Measurements from ENCODE around the gene DNLZ.

DNLZ gene

DNA sequence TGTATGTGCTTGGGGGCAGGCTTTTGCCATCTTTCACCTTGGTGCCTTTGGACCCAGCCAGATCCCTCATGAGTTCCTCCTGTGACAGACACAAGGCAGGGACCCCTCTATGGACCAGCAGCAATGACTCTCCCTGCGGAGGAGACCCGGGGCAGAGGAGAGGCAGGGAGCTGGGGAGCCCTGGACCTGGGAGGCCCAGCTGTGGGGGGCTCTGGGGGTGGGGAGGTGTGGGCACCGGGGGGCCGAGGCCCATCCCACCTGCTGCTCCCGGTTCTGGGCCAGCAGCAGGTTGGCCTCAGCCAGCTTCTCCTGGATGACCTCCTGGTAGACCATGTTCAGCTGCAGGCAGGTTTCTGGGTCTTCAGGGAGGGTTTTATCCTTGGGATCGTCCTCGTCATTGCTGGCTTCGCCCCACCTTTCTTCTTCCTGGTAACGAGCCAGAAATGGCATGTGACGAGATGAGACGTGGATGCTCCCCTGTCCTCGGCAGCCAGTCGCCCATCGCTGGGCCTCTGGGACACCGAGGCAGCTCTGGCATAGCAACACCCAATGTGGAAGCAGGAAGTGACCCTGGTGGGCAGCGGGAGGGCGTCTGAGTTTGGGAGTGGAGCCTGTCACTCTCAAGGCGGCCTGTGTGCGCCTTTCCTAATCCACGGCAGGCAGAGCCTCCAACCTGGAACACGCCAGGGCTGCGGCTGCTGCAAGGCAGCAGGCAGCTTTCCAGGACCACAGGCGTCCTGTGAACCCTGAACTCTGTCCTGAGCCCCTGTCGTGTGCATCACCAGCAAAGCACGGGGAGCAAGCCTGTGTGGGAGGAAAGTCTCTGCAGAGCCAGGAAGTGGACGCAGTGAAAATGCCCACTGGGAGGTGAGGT lies 32.0 kb upstream of the DNLZ start:
- DNase-seq = no peak

DNA sequence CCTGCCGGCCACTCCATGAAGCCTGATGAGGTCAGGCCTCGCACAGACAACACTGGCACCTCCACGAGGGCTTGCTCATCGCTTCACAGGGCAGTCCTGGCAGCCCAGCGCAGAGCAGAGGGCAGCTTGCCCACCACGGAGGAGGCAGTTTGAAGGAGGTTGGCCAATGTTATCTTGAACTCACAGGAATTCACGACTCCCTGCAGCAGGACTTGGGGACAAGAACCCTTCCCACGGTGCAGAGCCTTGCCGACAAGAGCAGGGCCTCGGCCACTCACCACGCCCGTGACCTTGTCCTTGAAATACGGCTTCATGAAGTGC lies 31.4 kb upstream of the DNLZ start:
- DNase-seq = no peak

DNA sequence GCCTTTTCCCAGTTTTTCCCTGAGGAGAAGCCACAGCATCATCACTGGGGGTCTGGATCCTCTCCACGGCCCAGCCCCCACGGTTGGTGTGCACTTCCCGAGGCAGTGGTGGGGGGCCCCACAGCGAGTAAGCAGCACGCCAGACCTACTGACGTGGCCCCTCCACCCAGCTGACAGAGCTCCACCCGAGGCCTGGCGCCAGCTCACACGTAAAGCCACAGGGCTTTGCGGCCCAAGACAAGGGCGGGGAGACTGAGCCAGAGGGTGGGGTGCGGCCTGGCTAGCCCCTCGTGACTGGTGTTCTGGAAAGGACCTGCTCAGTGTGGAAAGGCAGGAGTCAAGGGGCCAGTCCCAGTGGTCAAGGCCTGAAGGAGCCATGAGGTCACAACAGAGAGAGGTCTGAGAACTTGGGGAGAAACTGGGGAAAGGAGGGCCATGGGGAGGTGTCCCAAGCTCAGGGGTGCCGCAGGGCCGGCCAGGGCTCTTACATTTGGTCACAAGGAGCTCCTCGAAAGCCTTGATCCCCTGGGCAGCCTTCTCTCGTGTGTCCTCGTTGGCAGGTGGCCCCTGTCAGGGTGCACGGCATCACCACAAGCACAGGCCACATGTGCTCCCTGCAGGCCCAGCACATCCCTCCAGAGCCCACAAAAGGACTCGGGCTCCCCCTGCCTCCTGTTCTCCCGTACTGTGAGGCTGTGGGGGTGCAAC lies 30.9 kb upstream of the DNLZ start:
- no peak for DNase-seq

DNA sequence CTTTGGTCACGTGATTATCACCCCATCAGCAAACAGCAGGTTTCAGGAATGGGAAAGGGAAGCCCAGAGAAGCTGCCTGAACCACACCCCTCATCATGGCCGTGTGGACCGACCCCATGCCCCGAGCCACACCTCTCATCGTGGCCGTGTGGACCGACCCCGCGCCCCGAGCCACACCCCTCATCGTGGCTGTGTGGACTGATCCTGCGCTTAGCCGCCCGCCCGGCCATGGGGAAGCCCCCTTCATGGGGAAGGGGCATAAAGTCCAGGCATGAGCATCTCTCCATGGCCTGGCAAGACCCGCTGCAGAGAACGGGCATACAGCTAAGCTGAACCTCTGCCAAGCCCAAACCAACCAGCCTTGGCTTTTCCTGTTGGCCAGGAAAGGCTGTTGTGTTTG lies 30.0 kb upstream of the DNLZ start:
- no peak for DNase-seq

DNA sequence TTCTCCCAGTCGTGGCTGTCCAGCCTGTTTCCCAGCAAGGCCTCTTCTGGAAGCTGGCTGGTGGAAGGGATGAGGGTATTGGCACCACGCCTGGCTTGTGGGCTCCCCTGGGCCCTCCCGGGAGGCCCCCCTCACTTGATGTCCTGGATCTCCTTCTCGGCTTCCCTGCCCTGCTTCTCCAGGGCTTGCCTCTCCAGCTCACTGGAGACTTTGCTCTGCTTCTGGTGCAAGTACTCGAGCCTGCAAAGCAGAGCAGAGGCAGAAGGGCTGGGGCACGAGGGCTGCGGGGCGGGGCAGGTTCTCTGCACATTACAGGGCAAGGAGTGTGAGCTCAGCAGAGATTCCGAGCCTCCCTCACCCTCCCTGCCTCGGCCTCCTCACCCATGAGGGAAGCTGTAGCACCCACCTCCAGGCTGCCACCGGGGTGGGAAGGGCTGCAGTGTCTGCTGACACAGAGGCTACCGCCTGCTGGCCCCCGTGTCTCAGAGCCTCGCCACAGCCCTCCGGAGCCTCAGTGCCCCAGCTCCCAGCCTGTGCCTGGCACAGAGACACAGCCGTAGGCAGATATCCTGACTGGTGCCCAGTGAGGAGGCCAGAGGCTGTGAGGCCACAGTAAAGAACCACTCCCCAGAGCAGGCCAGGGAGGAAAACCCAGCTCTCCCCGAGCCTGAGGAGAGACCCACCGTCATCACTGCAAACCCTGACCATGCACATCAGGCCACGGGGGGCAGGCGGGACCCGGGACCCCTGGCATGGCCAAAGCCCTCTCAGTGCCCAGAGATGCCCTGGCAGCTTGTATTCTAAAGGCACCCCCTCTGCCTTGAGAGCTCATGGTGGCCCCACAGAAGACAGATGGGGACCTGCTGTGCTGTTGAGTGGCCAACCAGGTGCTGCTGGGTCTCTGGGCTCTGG lies 29.2 kb upstream of the DNLZ start:
- no peak for DNase-seq

DNA sequence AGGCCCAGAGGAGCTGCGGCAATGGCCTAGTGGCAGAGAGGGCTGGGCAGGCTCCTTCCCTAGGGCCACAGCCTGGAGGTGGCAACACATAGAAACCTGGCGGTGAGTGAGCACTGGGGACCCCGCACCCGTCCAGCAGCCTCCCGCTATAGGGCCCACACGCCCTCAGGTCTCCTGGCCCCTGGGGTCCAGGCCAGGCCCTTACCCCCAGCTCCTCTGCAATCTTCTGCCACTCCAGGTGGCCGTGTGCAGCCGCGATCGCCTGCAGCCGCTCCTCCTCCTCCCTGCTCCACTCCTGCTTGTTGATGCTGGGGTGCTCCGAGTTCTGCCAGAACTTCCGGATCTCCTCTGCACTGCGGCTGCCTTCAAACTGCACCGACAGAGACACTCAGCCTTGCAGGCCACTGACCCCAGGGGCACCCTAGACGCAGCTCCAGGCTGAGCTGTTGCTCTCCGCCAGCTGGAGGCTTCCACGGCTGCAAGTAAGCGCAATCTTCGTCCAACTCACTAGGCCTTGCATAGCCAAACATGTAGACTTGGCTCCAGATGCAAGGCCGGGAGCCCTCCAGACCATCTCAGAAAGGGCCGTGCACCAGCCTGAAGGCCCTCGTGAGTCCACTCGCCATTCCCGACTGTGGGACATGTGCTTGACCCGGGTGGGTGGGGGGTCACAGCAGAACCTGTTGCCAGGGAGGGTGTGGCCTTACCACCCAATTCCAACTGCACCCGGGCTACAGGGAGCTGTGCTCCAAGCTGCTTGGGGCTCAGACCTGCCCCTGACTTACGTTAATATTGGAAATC lies 28.4 kb upstream of the DNLZ start:
- DNase-seq = no peak

DNA sequence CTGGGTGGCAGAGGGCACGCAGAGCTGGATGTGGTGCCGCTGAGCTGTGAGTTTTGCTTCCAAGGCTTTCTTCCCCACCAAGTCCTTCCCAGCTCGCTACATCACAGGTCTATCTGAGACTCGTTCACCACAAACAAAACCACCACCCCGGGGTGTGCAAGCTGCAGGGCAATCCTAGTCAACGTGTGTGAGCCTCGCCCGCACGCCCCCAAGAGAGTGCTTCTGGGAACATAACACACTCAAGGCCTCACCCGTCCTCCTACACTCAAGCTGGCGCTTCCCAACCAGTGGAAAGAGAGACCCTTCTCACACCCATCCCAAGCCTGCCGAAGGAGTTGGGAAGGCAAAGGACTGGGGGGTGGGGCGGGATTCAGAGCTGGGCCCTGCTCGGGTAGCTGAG lies 25.9 kb upstream of the DNLZ start:
- no peak for DNase-seq

DNA sequence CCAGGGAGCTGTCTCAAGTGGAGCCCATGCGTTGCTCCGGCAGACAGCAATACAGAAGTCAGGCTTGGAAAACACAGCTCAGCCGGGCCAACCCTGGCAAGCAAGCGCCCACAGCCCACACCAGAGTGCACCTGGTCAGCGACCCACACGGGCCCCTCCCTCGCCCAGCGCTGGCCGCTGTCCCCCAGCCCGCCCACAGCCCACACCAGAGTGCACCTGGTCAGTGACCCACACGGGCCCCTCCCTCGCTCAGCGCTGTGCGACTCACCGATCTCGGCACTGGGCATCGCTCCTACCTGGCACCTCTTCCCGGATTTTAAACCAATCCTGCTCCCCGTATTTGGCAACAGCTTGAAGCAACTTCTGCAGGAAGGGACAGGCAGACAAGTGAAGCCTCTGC lies 23.7 kb upstream of the DNLZ start:
- DNase-seq = no peak

DNA sequence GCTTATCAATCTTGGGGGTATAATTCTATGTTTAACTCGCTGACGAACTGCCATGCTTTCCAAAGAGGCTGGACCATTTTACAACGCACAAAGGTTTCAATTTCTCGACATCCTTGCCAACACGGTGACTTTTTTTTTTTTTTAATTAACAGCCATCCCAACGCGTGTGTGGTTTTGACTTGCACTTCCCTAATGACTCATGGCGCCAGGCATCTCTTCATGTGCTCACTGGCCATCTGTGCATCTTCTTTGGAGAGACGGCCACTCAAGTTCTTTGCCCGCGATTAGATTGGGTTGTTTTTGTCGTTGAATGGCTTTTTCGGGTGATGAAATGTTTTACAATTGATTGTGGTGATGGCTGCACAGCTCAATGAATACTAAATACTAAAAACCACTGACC lies 22.5 kb upstream of the DNLZ start:
- no peak for DNase-seq

DNA sequence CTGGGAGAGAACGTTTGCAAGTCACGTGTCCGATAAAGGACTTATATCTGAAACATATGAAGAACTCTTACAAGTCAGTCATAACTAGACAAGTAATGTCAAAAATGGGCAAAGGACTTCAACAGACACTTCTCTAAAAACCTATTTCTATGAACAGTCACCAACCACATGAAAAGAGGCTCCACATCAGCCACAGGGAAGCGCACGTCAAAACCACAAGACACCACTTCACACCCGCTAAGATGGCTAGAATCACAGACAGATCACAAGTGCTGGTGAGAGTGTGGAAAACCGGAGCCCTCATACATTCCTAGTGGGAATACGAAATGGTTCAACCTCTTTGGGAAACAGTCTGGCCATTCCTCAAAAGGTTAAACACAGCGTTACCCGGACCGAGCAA lies 21.5 kb upstream of the DNLZ start:
- no peak for DNase-seq

DNA sequence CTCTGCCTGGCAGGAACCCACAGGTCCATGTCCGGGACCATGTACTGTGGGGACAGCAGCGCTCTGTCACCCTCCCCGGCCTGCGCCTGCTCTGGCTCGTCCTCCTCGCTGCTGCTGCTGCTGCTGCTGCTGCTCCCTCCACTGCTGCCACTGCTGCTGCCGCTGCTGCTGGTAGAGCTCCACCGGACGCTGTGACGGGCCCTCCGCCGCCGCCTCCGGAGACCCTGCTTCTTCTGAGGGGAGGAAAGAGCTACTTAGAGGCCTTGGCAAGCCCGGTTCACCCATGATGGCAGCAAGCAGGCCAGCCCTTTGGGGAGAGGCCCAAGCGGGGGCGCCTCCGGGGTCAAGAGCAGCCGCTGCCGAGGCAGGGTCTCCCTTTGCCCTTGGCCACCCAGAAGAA lies 19.9 kb upstream of the DNLZ start:
- no peak for DNase-seq

DNA sequence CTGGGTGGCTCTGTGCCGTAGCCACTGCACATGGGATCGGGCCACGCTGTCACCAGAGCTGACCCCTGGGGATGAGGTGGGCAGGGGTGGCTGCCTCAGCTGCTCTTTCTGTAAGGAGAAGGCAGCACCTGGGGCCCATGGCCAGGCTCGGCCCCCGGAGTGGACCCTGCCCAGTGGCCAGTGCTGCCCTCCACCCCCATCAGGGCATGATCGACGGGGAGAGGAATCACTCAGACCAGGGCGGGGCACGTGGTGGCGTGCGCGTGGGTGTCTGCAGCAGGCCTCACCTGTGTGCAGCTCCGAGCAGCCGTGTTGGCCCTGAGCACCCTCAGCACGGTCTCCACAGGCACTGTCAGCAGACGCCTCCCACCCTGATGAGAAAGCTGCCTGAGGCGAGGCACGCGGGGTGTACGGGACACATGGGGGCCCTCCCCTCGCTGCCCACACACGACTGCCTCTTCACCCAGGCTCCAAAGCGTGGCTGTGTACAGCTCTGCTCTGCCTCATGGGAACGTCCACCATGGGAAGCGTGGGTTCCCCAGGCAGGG lies 18.5 kb upstream of the DNLZ start:
- DNase-seq = no peak

DNA sequence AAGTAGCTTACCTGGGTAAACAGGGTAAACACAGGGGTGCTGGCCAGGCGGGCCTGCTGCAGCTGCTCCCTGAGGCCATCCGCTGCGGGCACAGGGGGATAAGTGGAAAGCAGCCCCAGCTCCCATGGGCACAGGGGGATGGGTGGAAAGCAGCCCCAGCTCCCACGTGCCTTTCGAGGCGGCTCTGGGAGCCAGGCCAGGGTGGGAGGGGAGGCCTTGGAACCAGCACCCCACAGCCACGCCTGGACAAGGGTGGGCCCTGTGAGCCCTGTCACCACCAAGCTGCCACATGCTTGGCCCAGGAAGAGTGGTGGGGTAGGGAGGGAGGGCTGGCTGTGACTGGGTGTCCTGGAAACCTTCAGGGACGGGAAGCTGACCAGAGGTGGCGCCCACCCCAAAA lies 17.8 kb upstream of the DNLZ start:
- DNase-seq = no peak

DNA sequence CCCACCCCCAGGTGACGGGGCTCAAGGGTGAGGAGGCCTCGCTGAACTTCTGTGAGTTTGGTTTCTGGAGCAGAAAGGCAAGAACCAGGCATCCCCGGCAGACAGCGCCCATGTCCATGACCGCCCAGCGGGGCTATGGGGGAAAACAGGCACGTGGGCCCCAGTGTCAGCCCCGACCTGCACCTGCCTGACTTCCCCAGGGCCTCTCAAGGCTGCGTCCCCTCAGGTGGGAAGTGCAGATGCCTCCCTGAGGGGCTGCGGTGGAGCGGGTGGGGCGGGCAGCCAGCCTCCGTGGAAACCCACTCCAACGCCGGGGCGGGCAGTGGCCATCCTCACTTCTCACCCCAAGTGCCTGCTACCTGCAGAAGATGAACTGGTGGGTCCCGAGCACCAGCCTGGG lies 16.8 kb upstream of the DNLZ start:
- DNase-seq = no peak

DNA sequence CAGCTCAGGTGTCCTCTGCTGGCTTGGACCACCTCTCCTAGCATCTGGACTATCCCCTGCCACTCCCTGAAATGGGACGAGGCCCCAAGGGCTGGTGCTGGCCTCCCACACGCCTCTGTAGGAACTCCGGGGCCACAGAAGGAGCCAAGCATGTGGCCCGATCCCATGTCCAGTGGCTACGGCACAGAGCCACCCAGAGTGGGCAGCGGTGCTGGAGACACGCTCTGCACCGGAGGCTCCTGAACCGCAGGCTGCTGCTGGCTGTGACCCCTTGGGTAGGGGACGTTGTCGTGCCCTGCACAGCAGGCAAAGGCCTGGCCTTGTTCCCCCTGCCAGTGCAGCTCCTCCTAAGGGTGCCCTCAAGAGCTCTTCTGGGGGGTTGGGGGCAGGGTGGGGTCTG lies 16.3 kb upstream of the DNLZ start:
- DNase-seq = no peak

DNA sequence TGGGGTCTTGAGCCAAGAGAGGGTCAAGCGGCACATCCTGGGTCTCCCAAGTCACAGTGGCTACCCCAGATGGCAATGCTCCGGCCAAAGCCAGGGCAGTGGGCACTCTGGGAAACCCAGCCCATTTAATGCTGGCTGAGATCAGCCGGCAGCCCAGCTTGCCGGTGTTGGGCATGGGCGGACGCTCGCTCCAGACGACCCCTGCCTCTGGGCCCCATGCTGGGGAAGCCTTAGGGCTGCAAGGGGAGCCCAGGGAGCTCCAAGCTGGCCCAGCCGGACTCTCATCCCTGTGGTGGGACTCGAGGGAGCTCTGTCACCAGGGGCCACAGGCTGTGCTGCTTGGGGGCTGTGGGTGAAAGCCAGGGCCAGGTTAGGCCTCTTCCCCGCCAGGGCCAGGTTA lies 15.9 kb upstream of the DNLZ start:
- DNase-seq = no peak

DNA sequence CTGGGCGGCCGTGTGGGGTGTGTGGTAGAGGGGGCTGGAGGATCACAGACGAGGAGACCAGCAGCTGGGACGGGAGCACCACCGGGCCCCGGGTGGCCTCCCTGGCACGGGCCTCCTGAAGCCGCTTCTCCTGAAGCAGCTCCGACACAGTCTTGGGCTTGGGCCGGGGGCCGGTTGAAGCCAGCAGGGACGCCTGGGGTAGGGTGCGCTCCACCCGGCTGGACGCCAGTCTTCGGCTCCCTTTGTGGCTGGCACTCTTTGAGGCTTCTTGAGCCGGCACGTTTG lies 15.4 kb upstream of the DNLZ start:
- DNase-seq = no peak

DNA sequence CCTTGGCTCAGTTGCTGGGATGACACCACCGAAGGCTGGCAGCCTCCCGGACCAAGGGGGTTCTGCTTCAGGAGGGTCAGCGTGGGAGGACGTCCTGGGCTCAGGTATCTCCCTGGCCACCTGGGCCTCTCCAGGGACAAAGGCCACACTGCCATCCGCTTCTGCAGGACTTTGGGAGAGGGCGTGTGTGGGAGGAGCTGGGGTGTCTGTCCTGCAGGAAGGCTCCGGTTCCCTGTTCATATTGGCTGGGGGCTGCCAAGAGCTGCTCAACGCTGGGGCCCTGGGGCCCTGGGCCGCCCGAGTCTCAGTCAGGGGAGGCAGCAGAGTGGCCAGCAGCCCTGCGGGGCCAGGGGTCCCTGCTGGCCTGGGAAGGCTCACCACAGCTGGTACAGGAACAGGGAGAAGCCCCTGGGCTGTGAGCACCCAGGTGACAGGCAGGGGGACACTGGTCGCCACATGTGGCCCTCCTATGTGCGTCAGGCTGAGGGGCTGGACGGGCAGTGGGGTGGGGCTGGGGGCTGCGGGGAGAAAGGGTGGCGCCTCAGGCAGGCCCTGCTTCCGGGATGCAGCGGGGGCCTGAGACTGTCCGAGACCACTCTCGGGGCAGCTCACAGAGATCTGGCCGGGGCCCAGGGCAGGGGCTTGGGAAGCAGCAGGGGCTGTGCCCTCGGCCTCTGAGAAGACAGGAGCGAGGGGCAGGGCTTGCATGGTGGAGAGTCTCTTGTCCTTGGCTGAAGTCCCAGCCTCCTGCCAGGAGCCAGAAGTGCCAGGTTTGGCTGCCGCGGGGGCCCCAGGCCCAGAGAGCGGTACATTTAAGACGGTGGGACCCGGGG lies 14.8 kb upstream of the DNLZ start:
- DNase-seq = no peak

DNA sequence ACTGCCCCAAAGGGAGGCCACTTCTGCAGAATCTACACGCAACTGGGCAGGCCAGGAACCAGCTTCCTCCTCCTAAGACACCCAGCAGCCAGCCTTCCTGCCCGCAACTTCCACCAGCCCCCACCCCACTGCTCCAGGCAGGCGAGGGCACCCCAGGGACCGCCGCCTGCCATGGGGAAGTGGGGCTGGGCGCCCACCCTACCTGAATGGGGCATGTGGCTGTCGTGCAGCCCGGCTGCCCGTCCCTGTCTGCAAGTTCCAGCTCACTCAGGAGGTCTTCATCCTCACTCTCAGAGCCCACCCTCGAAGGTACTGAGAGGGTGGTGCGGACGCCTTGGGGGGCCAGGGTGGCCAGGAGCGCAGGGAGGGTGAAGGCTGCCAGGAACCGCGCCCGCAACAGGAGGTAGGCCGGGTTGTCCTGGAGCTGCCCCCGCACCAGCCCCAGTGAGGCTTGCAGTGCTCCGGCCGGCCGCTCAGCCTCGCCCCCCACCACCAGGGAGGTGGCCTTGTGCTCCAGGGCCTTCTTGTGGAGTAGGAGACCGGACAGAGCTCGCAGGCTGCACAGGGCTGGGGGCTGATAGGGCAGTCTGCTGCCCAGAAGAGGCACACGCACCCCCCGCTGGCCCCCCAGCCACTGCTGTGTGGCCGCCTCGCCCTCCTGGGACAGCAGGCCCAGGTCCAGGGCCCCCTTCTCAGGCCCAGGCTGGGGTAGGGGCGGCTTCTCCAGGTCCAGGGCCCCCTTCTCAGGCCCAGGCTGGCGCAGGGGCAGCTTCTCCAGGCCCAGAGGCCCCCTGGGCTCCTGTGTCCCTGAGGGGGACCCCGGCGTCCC lies 14.0 kb upstream of the DNLZ start:
- no peak for DNase-seq

DNA sequence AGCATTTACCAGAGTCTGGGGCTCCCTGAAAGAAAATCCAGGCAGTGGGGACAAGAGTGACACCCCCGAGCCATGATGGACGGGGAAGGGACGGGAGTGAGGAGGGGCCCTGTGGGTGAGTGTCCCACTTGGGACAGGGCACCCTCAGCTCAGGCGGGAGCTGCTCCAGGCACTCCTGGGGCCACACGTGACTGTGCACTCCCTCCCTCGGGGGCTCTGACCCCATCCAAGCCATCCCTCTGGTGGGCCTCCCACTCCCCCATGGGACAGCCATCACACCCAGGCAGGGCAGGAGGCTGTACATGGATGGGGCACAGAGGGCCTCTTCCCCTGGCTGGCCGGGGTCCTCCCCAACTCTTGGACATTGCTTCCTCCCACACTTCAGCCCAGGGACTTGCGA lies 12.9 kb upstream of the DNLZ start:
- DNase-seq = no peak

DNA sequence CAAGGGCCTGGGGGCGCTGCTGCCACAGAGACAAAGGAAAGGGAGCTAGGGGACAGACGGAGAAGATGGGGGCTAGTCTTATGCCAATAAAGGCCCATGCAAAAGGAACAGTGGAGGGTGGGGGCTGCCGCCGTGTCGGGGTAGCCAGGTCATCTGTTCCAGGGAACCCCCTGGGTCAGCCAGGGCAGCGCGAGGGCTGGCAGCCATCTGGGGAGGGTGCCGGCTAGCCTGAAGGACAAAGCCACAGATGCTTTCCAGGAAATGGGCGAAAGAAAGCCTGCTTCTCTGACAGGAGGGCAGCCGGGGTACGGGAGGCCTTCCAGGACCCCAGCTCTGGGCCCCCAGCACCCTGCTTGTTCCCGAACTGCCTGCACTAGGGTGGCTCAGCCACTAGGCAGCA lies 11.6 kb upstream of the DNLZ start:
- DNase-seq = no peak

All from activated CD4-positive, alpha-beta T cell treated with anti-CD3 and anti-CD28 coated beads for 1 hour (primary cell).